HCT116 (cell line): Measurements from ENCODE around the gene SPATA2L.

Experiments
- CEBPB ChIP-seq: IDR thresholded peaks from 2 replicates; pipeline ENCODE4 v1.6.1; 2012; ENCODE audit warnings: low read depth
- JUND ChIP-seq: IDR thresholded peaks from 2 replicates; pipeline ENCODE4 v1.6.1; 2012
- POLR2AphosphoS5 ChIP-seq: IDR thresholded peaks from 2 replicates; pipeline ENCODE4 v1.6.1; 2011; ENCODE audit warnings: mild to moderate bottlenecking, low read depth, low read length, moderate library complexity
- TF ChIP-seq, protein P1 (sequence below): IDR thresholded peaks from 2 replicates; pipeline ENCODE4 v1.6.1; 2012

GRCh38 chr16:89691986-89692569 is 9.4 kb downstream of the SPATA2L start:
- no peak for TF ChIP-seq POLR2AphosphoS5
- TF ChIP-seq CEBPB, result no peak
- TF ChIP-seq, protein P1, sequence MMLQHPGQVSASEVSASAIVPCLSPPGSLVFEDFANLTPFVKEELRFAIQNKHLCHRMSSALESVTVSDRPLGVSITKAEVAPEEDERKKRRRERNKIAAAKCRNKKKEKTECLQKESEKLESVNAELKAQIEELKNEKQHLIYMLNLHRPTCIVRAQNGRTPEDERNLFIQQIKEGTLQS, result no peak
- no peak for TF ChIP-seq JUND
